GM18951 (cell line): ENCODE data around the gene NDST4.

ENCODE experiments used
- POLR2A ChIP-seq: IDR thresholded peaks from 4 replicates; pipeline ENCODE4 v1.6.1; 2011; ENCODE audit warnings: mild to moderate bottlenecking; ENCODE audit not compliant: insufficient read length, insufficient read depth; ENCODE audit errors: extremely low read depth
- in situ Hi-C: fragments of 300-500 bp; cut with MboI; formaldehyde crosslinking; loops from one replicate; pipeline ENCODE4 v1.12.0; 2022; ENCODE audit warnings: low sequenced_read_pairs, mixed read lengths, inconsistent platforms; ENCODE audit not compliant: unreplicated experiment

Gene NDST4

DNA sequence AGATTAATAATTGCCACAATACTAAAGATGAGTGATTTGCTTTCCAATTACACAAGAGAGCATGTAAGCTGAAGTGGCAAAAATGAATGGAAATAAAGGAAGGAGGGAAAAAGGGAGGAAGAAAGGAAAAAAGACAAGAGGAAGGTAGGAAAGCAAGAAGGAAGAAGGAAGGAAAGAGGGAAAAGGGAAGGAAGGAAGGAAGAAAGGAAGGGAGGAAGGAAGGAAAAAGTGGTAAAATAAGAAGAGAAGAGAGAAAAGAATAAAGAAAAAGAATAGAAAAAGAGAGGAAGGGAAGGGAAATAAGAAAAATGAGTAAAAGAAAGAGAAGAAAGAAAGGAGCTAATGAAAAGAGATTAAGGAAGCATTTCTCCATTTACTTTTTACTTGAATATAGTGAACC, 4.6 kb downstream of the NDST4 start:
- TF ChIP-seq POLR2A: no peak
- in situ Hi-C loops: no loop called here

DNA sequence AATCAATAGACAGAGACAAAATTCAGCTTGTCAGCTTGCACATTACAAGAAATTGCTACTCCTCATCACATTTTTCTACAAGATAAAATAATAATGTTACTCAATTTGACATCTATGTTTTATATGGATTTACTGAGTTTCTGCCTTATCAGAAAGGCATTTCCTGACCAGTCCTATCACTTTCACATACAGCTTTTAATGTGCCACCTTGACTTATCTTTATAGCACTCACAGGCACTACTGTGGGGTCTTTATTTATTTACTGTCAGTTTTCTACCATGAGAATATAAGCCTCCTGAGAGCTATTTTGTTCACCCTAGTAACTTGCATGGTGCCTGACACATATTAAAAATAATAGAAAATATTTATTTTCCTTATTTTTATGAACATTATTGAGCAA, 6.0 kb downstream of the NDST4 start:
- TF ChIP-seq POLR2A: no peak
- in situ Hi-C loops: no loop called here

DNA sequence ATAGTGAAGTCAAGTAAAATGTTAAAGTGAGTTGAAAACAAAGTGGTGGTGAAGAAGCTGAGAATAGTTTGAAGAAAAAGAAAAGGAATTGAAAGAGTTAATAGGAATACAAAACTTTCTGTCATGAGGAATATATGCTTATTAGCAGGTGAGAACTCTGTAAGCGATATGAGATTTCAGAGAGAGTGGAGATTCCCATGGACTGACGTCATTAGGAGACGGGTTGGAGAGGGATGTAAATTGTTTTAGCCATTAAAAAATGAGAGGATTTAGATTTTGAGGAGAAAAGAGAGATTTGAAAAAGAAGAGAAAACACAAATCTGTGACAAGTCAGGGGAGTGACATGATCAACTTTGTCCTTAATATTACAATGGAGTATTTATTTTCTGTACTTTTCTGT, 11.7 kb downstream of the NDST4 start:
- in situ Hi-C loops: no loop called here
- TF ChIP-seq POLR2A: no peak

DNA sequence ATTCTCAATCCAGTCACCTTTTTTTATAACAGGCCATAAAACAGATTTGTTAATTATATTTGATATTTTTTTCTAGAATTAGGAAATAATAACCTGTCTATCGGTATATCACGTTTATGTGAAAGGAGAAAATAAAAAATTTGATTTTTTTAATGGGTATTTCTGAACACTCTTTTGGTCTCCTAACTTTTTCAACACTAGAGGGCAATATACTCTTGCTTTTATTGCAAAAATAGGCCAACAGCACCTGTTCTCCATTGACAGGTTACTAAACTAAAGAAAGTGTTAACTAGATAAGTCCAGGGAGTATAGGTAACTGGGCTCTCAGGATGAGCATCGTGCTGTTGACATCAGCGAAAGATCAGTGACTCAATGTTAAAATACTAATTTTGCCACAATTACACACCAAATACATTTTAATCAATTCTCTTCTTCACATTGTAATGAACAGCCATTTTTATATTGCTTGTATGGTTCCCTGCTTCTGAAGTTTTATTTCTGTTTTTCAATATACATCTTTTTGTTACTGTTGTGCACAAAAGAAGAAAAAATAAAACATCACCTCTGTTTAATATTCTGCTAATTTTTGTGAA, 22.8 kb downstream of the NDST4 start:
- in situ Hi-C loops: no loop called here

DNA sequence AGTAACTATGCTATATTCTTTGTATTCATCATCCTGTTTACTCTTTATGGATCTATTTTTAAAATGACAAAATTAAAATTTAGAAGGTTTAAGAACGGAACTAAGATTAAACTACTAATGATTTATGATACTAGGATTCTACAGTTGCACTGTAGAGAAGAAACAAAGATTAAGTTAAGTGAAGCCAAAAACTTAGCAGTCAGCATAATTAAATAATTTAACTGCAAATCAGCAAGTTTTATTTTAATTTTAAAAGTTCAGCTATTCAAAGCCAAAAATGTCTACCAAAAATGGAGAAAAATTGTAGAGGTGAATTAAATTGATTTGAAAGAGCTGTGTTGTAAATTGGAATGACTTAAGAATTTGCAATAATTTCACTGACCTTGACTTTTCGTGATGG, 30.8 kb downstream of the NDST4 start:
- in situ Hi-C loops: no loop called here
- TF ChIP-seq POLR2A: no peak

More for the DNA sequence above, 22.8 kb downstream of the NDST4 start:
- no peak for TF ChIP-seq POLR2A

DNA sequence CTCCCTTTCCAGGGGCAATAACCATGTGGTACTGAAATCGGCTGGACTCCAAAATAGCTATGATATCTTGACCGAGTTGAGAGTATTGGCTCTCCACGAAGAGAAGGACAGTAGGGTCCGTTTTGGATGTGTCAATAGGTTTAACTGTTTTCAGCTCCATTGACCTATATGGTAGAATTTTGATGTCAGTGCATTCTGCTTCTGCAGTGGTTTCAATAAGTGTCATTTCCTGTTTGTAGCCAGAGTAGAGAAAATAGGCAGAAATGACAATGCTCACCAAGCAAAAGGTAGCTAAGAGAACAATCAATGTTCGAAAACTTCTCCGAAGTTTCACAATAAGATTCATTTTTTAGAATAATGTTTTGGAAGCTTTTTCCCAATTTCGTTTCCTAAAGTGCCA, 36.7 kb downstream of the NDST4 start:
- TF ChIP-seq POLR2A: no peak
- in situ Hi-C loops: no loop called here

DNA sequence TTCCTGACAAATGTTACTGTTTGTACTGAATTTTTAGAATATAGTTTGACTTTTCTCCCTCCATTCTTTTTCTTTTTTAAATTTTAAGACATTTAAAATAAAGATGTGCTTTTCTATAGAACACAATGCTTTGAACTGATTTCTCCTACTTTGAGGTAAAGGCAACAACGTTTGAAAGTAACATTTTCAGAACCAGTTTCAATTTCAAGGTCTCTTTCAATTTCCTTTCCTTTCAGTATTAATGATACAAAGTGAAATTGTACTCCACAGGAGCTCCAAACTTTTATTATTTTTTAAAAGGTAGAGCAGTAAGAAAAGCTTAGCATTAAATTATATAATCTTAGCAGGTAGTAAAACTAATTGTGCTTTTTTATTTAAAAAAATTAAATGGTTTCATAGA, 54.9 kb downstream of the NDST4 start:
- TF ChIP-seq POLR2A: no peak
- in situ Hi-C loops: no loop called here

DNA sequence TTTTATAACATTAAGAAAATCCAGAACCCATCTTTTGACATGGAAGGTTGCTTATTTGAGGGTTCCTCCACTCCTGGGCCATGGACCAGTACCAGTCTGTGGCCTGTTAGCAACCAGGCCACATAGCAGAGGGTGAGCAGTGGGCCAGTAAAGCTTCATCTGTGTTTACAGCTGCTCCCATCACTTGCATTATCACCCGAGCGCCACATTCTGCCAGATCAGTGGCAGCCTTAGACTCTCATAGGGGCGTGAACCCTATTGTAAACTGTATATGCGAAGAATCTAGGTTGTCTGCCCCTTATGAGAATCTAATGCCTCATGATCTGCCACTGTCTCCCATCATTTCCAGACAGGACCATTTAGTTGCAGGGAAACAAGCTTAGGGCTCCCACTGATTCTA, 58.6 kb downstream of the NDST4 start:
- in situ Hi-C loops: no loop called here
- TF ChIP-seq POLR2A: no peak

DNA sequence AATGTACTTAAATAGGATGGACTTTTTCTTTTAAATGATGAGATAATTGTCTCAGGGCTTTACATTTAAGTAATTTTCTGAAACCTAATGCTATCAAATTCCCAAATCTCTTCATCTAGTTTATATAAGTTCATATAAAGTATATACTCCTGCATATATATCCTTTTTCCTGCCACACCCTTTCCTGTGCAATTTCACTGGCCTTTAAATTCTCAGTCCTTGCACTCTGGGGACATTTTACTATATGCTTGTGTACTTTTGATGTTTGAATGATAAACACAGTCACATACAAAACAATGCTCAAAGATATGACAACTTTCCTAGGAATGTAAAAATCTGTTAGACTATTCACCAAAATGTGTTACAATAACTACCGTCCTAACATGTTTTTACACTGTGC, 60.1 kb downstream of the NDST4 start:
- in situ Hi-C loops: no loop called here
- no peak for TF ChIP-seq POLR2A

DNA sequence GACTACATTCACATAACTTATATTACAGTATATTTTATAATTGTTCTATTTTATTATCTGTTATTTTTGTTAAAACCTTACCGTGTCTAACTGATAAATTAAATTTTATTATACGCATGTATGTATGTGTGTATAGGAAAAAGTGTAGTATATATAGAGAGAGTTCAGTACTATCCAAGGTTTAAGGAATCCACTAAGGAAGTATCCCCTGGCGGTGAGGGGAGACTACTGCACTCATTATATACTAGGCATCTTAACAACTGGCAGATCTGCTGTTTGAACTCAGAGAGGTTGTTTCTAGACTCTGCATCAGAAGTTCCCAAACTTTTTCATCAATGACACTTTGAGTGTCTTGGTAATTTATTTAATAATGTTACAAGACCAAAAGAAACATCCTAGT, 70.9 kb downstream of the NDST4 start:
- no peak for TF ChIP-seq POLR2A
- in situ Hi-C loops: no loop called here

DNA sequence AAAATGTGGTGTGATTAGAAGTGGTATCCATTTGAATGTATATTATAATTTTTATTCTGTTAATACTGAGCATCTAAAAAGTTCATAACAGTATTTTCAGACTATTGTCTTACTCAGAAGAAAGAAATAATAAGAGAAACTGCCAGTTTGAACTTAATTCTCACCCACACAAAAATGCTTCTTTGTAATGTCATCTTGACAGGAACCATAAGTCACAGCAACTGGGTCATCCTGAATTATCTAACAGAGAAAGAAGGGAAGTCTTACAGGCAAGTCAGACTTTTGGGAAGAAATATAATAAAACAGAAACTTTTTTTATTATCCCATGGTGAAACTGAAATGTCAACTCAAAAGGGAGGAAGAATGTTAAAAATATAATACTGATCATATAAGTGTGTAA, 83.1 kb downstream of the NDST4 start:
- in situ Hi-C loops: no loop called here
- no peak for TF ChIP-seq POLR2A

DNA sequence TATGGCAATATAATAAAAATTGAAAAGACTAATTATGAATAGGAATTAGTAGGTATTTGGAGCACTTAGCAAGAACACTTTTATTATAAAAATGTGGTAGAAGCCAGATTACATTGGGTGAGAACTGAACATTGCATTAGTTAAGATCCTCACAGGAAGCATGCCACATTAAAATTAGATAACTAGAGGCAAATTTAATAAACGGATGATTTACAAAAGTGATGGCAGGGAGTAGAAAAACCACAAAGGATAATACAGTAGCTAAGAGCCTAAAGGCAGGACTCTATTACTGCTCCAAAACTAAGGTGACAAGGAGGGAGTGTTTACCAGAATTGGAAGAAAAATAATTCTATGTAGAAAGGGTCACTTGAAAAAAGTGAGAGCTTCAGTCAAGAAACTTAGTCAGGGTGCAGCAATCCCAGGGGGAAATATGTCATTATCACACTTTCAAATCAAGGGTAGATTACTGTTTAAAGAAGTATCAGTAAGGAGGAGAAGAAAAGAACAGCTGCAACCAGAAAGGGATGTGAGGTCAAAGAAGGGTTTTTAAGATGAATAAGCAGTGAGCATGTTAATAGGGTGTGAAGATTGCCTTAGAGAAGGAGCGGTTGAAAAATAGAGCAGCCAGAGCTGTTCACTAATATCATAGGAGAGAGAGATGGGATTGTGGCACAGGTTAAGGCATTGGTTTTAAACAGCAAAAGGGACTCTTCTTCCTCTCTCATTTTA, 84.6 kb downstream of the NDST4 start:
- TF ChIP-seq POLR2A: no peak
- in situ Hi-C loops: no loop called here

DNA sequence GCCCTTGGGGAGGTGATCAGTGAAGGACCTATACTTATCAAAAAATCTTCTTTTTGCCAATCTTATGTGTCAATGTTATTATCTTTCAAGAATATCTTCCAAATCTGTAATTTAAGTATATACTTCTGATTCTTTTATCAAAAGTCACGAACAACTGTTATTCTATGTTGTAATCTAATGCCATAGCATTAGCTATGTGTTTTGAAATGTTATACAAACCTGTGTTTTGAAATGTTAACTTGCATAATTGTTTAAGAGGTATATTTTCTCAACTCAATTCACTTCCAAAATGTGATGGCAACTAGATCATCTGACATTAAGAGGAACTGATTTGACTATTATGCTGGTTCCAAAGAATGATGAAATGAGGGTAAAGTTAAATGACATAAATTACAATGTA, 113.5 kb downstream of the NDST4 start:
- no peak for TF ChIP-seq POLR2A
- in situ Hi-C loops: no loop called here

DNA sequence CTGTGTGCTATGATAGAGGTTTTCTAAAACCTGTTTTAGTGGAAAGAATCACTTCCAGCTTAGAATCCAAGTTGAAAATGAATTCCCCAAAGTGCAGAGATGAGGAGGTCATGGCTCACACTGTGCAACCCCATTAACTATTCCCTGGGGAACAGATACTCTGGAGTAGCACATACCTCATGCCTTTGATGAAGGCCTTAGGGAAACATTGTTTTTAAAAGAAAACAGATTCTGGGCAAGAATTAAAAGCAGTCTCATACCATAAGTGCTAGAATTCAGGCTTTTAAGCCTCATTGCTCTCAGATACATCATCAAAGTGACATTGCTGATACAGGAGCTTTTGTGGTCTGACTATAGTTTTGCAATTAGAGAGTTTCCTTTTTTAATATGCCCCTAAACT, 115.1 kb downstream of the NDST4 start:
- in situ Hi-C loops: no loop called here
- TF ChIP-seq POLR2A: no peak
